ENCODE data around the gene ZNF524.
"Not testable (repeated sequence)": the region's sequence is repeated elsewhere in the genome, so short reads cannot be mapped to it uniquely, and the experiment has no call there.

The ZNF524 gene

DNA sequence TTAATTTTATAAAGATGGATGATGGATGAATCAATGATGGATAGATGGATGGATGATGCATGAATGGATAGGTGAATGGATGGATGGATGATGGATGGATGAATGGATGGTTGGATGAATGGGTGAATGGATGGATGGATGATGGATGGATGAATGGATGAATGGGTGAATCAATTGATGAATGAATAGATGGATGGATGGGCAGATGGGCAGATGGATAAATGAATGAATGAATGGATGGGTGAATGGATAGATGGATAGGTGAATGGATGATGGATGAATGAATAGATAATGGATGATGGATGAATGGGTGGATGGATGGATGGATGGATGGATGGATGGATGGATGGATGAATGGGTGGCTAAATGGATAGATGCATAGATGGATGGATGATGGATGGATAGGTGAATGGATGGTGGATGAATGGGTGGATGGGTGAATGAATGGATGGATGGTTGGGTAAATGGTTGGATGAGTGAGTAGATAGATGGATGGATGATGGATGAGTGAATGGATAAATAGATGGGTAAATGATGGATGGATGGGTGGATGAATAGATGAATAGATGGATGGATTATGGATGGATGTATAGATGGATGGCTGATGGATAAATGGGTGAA lies 32.3 kb upstream of the ZNF524 start:
- H3K36me3 ChIP-seq (ENCODE audit: control insufficient read depth, insufficient read depth, low read length), result no peaks in the 10 kb centered on the region
- no peaks in the 10 kb centered on the region for H3K27me3 ChIP-seq (ENCODE audit: control insufficient read depth, insufficient read depth, low read length)
- no peak for DNase-seq (ENCODE audit: low read depth, low spot score)
- H3K27ac ChIP-seq (ENCODE audit: low read length), result no peak overlapping the region
- H3K4me1 ChIP-seq (ENCODE audit: control insufficient read depth, insufficient read depth, low read length), result no peaks in the 10 kb centered on the region
- H3K9me3 ChIP-seq (ENCODE audit: control insufficient read depth, insufficient read depth, low read length), result no peaks in the 10 kb centered on the region
- no peak overlapping the region for H3K4me3 ChIP-seq (ENCODE audit: low read length)

DNA sequence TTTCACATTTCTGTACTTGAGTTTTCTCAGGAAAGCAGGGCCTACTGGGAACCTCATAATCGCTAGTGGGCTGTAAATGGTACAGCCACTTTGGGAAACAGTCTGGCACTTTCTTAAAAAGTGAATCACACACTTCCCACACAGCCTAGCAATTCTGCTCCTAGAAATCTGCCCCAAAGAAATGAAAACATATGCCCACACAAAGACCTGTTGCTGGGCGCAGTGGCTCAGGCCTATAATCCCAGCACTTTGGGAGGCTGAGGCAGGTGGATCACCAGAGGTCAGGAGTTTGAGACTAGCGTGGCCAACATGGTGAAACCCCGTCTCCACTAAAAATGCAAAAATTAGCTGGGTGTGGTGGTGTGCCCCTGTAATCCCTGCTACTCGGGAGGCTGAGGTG lies 30.6 kb upstream of the ZNF524 start:
- not testable (repeated sequence) for H3K9me3 ChIP-seq (ENCODE audit: control insufficient read depth, insufficient read depth, low read length); H3K4me1 ChIP-seq (ENCODE audit: control insufficient read depth, insufficient read depth, low read length); DNase-seq (ENCODE audit: low read depth, low spot score); H3K27ac ChIP-seq (ENCODE audit: low read length); H3K36me3 ChIP-seq (ENCODE audit: control insufficient read depth, insufficient read depth, low read length); H3K27me3 ChIP-seq (ENCODE audit: control insufficient read depth, insufficient read depth, low read length); H3K4me3 ChIP-seq (ENCODE audit: low read length)
- no CpG with 5 or more reads among the region's 5 CpGs for WGBS (ENCODE audit: insufficient coverage, insufficient read length)

DNA sequence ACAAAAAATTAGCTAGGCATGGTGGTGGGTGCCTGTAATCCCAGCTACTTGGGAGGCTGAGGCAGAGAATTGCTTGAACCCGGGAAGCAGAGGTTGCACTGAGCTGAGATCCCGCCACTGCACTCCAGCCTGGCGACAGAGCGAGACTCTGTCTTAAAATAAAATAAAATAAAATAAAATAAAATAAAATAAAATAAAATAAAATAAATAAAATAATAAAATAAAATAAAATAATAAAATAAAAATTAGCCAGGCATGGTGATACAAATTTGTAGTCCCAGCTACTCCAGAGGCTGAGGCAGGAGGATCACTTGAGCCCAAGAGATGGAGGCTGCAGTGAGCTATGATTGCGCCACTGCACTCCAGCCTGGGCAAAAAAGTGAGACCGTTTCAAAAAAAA lies 26.2 kb upstream of the ZNF524 start:
- no CpG with 5 or more reads among the region's 6 CpGs for WGBS (ENCODE audit: insufficient coverage, insufficient read length)
- not testable (repeated sequence) for H3K27ac ChIP-seq (ENCODE audit: low read length)

DNA sequence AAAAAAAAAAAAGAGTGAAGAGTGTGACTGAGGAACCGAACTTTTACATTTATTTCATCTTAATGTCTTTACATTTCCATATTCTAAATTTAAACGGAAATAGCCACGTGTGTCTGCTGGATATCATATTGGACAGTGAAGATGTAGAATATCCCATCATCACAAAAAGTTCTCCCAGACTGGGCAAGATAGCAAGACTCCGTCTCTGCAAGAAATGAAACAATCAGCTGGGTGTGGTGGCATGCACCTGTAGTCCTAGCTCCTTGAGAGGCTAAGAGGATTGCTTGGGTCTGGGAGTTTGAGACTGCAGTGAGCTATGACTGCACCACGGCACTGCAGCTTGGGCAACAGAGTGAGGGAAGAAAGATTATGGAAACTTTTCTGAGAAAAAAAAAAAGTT lies 23.3 kb upstream of the ZNF524 start:
- Histone ChIP-seq H3K36me3 (ENCODE audit: control insufficient read depth, insufficient read depth, low read length) (peaks cover 20% of the 10 kb centered on the region), H3K27me3 (ENCODE audit: control insufficient read depth, insufficient read depth, low read length) (no peaks in the 10 kb centered on the region), H3K4me3 (ENCODE audit: low read length) (no peak overlapping the region), H3K27ac (ENCODE audit: low read length) (no peak overlapping the region), H3K4me1 (ENCODE audit: control insufficient read depth, insufficient read depth, low read length) (no peaks in the 10 kb centered on the region), H3K9me3 (ENCODE audit: control insufficient read depth, insufficient read depth, low read length) (no peaks in the 10 kb centered on the region)
- no CpG with 5 or more reads among the region's 5 CpGs for WGBS (ENCODE audit: insufficient coverage, insufficient read length)
- DNase-seq (ENCODE audit: low read depth, low spot score), result no peak

More for the DNA sequence above, 26.2 kb upstream of the ZNF524 start:
- H3K9me3 ChIP-seq (ENCODE audit: control insufficient read depth, insufficient read depth, low read length); H3K4me1 ChIP-seq (ENCODE audit: control insufficient read depth, insufficient read depth, low read length); H3K4me3 ChIP-seq (ENCODE audit: low read length); DNase-seq (ENCODE audit: low read depth, low spot score); H3K27me3 ChIP-seq (ENCODE audit: control insufficient read depth, insufficient read depth, low read length): not testable (repeated sequence)
- H3K36me3 ChIP-seq (ENCODE audit: control insufficient read depth, insufficient read depth, low read length), result peaks cover 17% of the 10 kb centered on the region

DNA sequence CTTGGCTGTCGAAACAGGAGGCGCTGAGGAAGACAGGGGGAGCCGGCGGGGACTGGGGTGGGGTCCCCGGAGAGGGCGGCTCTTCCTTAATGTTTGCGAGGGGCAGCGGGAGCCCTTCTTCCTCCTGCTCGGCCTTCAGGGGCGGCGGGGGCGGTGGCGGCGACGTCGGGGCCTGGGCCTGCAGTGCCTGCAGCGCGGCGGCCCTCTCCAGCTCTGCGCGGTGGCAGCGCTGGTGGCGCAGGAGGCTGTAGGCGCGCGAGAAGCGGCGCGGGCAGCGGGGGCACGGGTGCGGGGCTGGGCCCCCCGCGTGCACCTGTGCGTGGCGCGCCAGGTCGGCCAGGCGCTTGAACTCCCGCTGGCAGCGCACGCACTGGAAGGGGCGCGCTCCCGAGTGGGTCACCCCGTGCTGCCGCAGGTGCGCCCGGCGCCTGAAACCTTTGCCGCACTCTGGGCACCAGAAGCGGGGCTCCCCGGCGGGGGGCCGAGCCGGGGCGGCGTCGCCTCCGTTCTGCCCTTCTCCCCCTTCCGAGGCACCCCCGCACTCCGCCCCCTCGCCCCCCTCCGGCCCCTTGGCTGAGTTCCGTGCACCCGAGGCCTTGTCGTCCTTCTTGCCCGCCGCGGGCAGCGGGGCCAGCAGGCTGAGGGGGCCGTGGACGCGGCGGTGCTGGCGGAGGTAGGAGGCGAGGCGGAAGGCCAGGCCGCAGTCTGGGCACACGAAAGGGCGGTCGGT lies 21.9 kb upstream of the ZNF524 start:
- no peaks in the 10 kb centered on the region for H3K27me3 ChIP-seq (ENCODE audit: control insufficient read depth, insufficient read depth, low read length)
- H3K36me3 ChIP-seq (ENCODE audit: control insufficient read depth, insufficient read depth, low read length), result peaks cover 20% of the 10 kb centered on the region
- no peak overlapping the region for H3K27ac ChIP-seq (ENCODE audit: low read length)
- no peak for DNase-seq (ENCODE audit: low read depth, low spot score)
- no peak overlapping the region for H3K4me3 ChIP-seq (ENCODE audit: low read length)
- no CpG with 5 or more reads among the region's 83 CpGs for WGBS (ENCODE audit: insufficient coverage, insufficient read length)
- no peaks in the 10 kb centered on the region for H3K9me3 ChIP-seq (ENCODE audit: control insufficient read depth, insufficient read depth, low read length)
- H3K4me1 ChIP-seq (ENCODE audit: control insufficient read depth, insufficient read depth, low read length), result no peaks in the 10 kb centered on the region

DNA sequence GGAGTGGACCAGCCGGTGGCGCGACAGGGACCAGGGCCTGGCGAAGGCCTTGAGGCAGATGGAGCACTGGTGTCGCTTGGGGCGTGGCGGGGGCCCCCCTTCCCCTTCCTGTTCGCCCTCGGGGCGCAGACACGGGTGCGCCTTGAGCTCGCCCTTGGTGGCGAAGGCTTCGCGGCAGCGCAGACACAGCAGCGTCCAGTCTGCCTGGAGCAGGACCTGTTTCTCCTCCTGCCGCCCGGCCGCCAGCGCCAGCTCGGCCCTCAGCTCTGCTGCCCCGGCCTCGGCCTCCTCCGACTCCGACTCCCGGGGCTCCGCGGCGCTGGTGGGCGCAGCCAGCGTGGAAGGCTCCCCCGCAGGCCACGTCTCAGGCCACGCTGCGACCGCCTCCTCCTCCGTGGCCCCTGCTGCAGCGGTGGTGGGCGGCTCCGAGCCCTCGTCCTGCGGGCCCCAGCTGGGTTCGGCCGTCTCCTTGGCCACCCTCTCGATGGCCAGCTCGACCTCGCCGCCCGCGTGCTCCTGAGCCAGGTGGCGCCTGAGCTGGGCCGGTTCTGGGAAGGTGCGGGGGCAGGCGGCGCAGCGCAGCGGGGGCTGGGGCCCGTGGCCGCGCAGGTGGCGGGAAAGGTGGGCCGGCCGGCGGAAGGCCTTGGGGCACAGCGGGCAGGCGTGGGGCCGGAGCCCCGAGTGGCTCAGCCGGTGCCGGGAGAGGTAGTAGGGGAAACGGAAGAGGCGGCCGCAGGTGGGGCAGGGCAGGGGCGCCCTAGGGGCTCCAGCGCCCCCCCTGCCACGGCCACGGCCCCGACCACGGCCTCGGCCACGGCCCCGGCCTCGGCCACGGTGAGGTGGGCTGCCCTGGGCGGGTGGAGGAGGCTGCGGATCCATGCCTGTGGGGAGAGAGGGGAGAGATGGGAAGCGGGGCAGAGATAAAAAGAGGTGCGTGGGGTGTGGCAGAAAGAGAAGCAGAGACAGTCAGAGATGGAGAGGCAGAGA lies 21.0 kb upstream of the ZNF524 start:
- peaks cover 20% of the 10 kb centered on the region for H3K36me3 ChIP-seq (ENCODE audit: control insufficient read depth, insufficient read depth, low read length)
- H3K9me3 ChIP-seq (ENCODE audit: control insufficient read depth, insufficient read depth, low read length), result no peaks in the 10 kb centered on the region
- no CpG with 5 or more reads among the region's 90 CpGs for WGBS (ENCODE audit: insufficient coverage, insufficient read length)
- H3K4me3 ChIP-seq (ENCODE audit: low read length), result no peak overlapping the region
- no peak for DNase-seq (ENCODE audit: low read depth, low spot score)
- no peak overlapping the region for H3K27ac ChIP-seq (ENCODE audit: low read length)
- no peaks in the 10 kb centered on the region for H3K4me1 ChIP-seq (ENCODE audit: control insufficient read depth, insufficient read depth, low read length)
- no peaks in the 10 kb centered on the region for H3K27me3 ChIP-seq (ENCODE audit: control insufficient read depth, insufficient read depth, low read length)

DNA sequence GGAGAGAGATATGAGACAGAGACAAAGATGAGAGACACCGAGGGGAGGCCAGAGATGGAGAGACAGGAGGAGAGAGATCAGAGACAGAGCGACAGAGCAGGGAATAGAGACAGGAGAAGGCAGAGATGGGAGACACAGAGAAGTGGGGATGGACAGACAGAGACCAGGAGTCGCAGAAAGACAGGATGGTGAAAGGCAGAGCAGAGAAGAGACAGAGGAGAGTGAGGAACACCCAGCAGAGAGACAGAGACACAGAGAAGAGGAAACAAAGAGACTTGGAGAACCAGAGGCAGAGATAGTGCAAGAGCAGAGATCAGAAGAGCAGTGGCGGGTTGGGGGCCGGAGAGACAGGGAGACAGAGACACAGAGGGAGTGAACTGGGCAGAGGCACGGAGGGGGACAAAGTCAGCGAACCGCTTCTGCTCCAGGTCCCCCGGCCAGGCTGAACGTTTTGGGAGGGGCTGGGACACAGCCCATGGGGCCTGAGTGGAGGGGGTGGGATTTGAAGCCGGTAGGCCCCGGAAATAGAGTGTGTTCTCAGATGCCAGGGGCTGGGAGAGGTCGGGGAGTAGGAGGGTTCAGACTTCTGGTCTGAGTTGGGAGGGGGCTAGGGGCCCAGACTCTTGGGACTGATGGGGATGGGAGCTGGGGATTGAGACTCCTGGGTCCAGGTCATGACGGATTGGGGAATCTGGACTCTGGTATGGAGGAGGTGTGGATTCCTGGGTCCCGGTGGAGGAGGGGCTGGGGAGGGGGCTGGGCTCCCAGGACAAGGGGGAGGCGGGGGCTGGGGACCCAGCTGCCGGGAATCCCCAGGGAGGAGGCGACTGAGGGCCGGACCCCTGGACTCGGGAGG lies 20.1 kb upstream of the ZNF524 start:
- peak overlapping the region; percentile 94 for H3K4me3 ChIP-seq (ENCODE audit: low read length)
- no peaks in the 10 kb centered on the region for H3K9me3 ChIP-seq (ENCODE audit: control insufficient read depth, insufficient read depth, low read length)
- no peaks in the 10 kb centered on the region for H3K4me1 ChIP-seq (ENCODE audit: control insufficient read depth, insufficient read depth, low read length)
- H3K36me3 ChIP-seq (ENCODE audit: control insufficient read depth, insufficient read depth, low read length), result peaks cover 20% of the 10 kb centered on the region
- H3K27ac ChIP-seq (ENCODE audit: low read length), result no peak overlapping the region
- H3K27me3 ChIP-seq (ENCODE audit: control insufficient read depth, insufficient read depth, low read length), result no peaks in the 10 kb centered on the region
- DNase-seq (ENCODE audit: low read depth, low spot score), result no peak
- no CpG with 5 or more reads among the region's 20 CpGs for WGBS (ENCODE audit: insufficient coverage, insufficient read length)

DNA sequence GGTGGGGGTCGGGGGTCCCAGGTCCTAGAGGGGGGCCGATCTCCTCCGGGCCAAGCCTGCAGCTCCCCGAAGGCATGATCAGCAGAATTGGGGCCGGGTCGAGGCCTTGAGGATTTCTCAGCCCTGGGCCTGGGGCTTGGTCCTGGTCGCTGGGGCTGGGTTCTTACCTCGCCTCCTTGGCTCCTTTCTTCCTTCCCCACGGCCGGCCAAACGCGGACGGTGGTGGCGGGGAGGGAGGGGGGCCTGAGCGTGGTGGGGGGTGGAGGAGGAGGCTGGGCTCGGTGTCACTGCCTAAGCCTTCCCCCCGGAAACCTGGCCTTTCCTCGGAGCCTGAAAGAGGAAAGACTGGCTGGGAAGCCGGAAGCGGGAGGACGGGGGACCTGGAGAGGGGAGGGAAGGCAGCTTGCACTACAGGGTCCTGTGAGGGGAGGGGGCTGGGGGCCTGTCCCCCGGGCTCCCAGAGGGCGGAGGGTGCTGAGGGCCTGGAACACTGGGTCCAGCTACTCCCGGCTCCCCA lies 19.4 kb upstream of the ZNF524 start, which contains the start of gene ZNF579:
TSS of gene ZNF579 (minus strand) at position 221 of the 517 bp plus-strand sequence. CDS start 1,209 bp downstream, outside the sequence.
- Histone ChIP-seq H3K4me1 (ENCODE audit: control insufficient read depth, insufficient read depth, low read length) (0 out of 2 replicates have a peak, but pooled peaks cover 1% of the 10 kb centered on the region), H3K27ac (ENCODE audit: low read length) (no peak within 1 kb of the TSS), H3K36me3 (ENCODE audit: control insufficient read depth, insufficient read depth, low read length) (peaks cover 20% of the 10 kb centered on the region), H3K27me3 (ENCODE audit: control insufficient read depth, insufficient read depth, low read length) (no peaks in the 10 kb centered on the region), H3K4me3 (ENCODE audit: low read length) (peak within 1 kb of the TSS; percentile 94), H3K9me3 (ENCODE audit: control insufficient read depth, insufficient read depth, low read length) (no peaks in the 10 kb centered on the region)
- DNase-seq (ENCODE audit: low read depth, low spot score), result no peak
- WGBS (ENCODE audit: insufficient coverage, insufficient read length), result no CpG with 5 or more reads among the region's 24 CpGs

DNA sequence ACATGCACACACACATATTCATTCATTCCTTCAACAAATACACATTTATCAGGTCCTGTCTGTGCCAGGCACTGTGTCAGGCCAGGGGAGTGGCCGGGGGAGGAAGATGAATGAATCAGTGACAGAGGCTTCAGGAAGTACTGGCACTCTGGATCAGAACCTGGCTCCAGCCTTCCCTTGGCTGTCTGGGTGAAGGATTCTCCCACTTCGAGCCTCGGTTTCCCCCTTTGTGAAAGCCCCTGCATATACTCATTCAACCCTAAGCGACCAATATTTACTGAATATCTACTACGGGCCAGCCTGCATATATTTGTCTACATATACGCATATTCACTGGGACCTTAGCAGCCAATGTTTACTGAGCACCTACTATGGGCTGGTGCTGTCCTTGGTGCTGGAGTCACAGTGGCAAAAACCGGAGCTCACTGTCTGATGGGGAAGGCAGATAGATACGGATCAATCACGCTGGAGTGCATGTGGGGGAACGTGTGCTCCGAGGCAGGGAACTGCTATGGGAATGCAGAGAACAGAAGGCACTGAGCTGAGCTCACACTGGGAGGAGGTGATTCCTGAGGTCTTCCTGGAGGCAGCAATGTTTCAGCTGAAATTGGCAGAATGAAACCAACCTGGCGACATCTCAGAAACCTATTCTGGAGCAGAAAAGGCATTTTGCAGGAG lies 18.8 kb upstream of the ZNF524 start:
- Histone ChIP-seq H3K9me3 (ENCODE audit: control insufficient read depth, insufficient read depth, low read length) (no peaks in the 10 kb centered on the region), H3K36me3 (ENCODE audit: control insufficient read depth, insufficient read depth, low read length) (peaks cover 20% of the 10 kb centered on the region), H3K27ac (ENCODE audit: low read length) (no peak overlapping the region), H3K27me3 (ENCODE audit: control insufficient read depth, insufficient read depth, low read length) (no peaks in the 10 kb centered on the region), H3K4me1 (ENCODE audit: control insufficient read depth, insufficient read depth, low read length) (0 out of 2 replicates have a peak, but pooled peaks cover 1% of the 10 kb centered on the region), H3K4me3 (ENCODE audit: low read length) (peak overlapping the region; percentile 94; the same call in 1 of the 2 replicates)
- no CpG with 5 or more reads among the region's 12 CpGs for WGBS (ENCODE audit: insufficient coverage, insufficient read length)
- DNase-seq (ENCODE audit: low read depth, low spot score), result no peak
